Stimulated activated CD4-positive, alpha-beta T cell treated with anti-CD3 and anti-CD28 coated beads, TNF-alpha, amount 100 ng/mL, for 24 hours (primary cell): ENCODE measurements around the gene TMEM214.

Source experiments
- DNase-seq, 3 experiments: peaks; one replicate each; pipeline ENCODE4 v3.0.0-alpha.2; 2020; ENCODE audit warnings: low read depth in 3 of 3

The TMEM214 gene

DNA sequence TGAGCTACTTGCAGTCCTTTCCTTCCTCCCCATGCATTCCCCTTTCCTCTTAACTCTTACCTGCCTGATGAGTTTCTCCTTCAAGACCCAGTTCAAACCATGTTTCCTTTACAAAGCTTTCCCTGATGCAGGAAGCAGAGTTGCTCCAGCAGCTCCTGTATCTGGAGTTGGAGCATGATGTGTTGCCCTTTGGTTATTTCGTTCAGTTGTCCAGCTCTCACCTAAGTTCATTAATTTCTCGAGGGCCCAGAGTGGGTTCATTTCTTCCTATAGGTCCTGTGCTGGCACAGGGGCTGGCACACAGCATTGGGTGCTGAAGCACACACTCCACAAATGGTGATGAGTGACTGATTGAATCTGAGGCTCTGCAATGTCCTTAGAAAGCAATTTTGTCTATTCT lies 23.0 kb upstream of the TMEM214 start:
- DNase-seq = no peak

DNA sequence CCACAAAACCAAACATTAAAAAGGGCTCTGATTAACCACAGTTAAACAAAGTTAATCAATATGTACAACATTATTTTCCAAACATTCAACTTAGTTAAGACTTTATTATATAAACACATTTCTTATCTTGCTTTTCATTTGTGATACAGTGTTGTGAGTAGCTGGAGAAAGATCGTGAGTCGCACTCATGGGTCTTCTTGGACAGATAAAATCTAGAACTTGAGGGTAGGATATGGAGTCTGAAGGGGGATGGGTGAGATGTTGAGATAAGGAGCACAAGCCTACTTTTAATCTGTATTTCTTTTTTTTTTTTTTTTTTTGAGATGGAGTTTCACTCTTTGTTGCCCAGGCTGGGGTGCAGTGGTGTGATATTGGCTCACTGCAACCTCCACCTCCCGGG lies 22.6 kb upstream of the TMEM214 start:
- DNase-seq = no peak

DNA sequence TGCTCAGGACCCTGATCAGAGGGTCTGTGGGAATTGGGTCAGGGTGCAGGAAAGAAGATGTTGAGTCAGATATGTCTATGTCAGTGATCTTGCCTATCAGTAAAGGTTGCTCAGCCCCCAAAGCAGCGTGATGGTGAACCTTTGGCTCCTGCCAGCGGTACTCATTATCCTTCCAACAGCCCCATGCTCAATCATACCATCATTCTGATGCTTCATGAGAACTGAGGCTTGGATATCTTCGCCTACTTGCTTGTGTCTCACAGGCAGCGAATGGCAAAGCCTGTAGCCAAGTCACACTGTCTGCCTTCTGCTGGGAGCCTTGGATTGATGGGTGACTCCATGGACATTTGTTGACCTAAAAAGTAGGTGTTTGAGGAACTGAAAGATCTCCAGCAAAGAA lies 19.0 kb upstream of the TMEM214 start:
- no peak for DNase-seq

DNA sequence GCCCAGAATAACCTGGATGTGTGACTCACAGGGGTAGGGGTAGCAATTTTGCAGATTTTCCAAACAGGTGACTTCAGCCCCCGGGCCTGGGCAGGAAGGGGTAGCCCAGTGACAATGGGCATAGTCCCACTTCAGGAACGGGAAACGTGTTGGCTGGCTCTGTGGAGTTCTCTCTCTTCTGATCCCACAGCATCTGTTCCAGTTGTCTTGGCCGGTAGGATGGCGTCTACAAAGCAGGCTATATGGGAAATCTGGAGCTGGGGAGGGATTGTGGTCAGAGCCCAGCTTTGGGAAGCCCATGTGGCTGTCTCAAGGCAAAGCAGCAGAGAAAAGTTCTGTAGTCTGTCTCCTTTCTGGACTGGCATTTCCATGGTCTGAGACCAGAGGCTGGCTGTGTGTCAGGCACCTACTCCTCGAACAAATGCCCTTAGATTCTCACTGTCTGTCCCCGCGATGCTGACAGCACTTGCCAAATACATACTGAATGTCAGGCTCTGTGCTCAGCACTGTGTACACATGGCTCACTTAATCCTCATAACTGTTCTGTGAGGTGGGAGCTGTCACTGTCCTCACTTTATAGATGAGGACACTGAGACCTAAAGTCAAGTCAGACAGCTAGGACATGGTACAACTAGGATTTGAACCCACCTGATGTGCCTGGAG lies 17.9 kb upstream of the TMEM214 start:
- no peak for DNase-seq

GRCh38 chr2:27016801-27017325 lies 15.9 kb upstream of the TMEM214 start:
- peak; percentile 14 to 38 (median 22) for DNase-seq

DNA sequence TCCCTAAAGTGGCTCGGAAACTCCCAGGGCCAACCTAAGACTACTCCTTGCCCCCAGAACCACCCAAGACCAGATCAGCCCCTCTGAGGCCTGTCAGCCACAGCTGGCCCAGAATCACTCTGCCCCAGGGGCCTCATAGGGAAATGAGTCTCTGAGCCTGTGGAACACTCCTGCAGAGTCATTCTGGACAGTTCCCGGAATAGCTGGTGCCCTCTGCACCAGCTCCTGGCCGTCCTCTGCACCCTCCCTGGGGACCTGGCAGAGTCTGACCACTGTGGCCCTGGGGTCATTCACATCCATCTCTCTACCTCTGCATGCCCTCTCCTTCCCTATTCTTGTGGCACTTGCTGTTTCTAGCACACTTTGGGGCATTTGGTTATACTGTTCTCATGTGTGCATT lies 14.6 kb upstream of the TMEM214 start:
- DNase-seq = no peak

GRCh38 chr2:27019459-27019858 lies 13.3 kb upstream of the TMEM214 start:
- no peak for DNase-seq

DNA sequence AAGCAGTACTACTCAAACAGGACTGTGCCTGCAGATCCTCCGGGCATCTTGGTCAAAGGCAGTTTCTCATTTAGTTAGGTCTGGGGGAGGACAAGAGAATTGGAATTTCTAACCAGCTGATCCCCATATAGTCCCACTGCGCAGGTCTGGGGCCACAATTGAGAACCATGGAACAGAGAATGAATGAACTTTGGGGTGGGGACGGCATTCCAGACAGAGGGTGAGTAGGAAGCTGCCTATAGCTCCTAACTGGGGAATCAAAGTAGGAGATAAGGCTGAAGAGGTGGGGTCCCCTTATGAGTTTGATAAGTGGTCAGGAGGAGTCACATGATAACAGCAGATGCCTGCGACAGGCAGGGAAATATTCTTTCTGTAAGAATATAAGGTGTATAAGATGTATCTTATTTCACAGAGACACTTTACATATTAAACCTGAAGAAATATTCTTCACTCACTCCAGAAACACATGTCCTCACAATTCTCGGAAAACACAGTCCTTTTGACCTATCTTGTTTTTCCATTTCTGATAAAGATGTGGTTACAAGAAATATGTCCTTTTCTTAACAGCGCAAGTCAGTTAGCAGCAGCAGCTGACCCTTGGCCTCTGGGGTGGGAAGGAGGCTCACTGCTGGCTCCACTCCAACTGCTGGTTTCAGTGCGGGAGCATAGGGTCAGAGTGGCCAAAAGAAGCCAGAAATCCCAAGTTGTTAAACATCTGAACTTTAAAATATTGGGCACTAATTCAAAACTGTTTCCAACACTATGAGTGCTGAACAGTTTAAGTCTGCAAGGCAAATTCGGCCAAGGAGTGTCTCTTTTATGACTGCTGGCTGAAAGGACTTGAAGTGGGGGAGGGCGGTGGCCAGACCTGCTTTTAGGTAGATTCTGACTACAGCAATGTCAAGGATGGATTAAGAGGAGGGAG lies 12.6 kb upstream of the TMEM214 start:
- DNase-seq = no peak

DNA sequence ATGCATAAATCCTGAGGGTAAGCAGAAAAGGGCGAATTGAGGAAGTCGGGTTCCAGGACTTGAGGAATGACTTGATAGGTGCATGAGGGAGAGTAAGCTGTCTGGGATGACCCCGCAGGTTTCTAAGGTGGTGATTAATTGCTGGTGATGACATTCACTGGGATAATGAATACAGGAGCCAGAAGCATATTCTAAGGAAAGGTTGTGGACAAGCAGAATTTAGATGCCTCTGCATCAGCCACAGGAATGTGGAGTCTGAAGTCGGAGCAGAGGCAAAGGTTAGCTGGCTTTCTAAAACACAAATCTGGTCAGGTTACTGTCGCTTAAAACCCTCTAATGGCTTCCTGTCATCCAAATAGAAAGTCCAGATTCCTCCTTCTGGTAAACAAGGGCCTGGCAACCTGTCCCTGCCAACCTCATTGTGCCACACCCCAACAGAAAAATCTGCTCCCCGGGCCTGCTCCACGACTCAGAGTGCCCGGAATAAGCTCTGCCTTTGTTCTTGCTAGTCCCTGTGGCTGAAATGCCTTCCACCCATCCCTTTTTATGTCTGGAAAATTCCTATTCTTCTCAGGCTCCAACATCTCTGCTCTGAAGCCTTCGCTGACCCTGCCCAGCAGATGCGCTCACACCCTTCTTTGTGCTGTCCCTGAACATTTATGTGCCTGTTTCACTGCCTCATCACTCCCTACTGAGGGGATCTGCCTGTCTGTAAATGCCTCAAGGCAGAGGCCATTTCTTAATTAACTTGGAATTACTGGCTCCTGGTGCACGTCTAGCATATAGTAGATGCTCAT lies 11.3 kb upstream of the TMEM214 start:
- DNase-seq = no peak

GRCh38 chr2:27023740-27024139 lies 9.0 kb upstream of the TMEM214 start:
- DNase-seq = no peak

DNA sequence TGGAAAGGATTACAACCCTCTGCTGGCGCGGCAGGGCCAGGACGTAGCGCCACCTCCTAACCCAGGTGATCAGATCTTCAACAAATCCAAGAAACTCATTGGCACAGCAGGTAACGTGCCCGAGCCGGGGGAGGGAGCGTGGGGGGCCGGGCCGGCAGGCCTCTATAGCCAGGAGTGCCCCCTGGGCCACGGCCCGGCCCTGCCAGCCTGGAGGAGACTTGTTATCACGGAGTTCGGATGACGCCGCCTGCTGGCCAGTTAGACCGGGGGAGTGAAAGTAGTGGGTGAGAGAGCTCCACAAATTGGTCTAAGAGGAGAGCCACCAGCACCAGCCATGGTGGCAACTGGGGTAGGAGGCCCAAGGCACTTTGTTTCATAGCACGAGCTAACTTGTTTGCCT lies 8.6 kb upstream of the TMEM214 start:
- no peak for DNase-seq

GRCh38 chr2:27024812-27025211 lies 8.0 kb upstream of the TMEM214 start:
- no peak for DNase-seq

- DNase-seq = no peak
Measured at GRCh38 chr2:27025281-27025800, 7.4 kb upstream of the TMEM214 start.

DNA sequence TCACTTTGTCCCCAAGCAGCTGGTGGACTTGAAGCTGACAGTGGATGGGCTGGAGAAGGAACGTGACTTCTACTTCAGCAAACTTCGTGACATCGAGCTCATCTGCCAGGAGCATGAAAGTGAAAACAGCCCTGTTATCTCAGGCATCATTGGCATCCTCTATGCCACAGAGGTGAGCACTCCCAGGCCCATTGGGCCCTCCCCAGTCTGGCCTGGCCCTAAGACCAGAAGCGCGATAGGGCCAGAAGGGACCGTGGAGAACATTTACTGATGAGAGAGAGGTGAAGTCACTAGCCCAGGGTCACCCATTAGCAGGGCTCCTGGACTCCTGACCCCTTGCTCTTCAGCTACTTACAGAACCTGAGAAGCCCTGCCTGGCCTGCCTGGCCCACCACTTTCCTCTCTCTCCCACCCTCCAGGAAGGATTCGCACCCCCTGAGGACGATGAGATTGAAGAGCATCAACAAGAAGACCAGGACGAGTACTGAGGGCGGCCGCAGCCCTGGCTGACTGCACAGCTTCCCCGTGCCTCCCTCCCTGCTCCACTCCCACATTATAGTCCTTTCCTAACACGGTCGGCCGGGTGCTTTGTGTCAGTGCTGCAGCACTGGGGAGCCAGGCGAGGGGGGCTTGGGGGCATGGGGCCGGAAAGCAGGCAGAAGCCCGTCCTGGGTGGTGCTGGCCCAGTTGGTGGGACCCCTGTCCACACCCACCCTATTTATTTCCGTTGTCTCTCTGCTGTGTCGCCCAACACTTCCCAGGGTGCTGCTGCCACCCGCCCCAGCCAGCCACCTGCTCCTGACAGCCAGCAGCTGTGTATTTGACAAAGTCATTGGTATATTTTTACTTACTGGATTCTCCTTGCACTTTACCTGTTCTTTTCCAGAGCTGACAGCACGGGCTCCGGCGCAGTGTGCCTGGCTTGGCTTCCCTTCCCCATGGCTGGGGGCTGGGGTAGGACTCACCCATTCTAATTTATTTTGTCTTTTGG lies 6.6 kb upstream of the TMEM214 start:
- no peak for DNase-seq

- DNase-seq = no peak
Measured at GRCh38 chr2:27027211-27027651, 5.5 kb upstream of the TMEM214 start.

DNA sequence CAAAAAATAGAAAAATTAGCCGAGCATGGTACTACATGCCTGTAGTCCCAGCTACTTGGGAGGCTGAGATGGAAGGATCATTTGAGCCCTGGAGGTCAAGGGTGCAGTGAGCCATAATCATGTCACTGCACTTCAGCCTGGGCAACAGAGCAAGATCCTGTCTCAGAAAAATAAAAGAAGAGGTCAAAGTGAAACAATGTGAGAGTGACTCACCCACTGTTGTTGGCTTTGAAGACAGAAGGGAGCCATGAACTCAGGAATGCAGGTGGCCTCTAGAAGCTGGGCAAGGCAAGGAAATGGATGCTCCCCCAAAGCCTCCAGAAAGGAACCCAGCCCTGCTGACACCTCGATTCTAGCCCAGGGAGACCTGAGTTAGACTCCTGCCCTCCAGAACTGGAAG lies 3.7 kb upstream of the TMEM214 start:
- no peak for DNase-seq

DNA sequence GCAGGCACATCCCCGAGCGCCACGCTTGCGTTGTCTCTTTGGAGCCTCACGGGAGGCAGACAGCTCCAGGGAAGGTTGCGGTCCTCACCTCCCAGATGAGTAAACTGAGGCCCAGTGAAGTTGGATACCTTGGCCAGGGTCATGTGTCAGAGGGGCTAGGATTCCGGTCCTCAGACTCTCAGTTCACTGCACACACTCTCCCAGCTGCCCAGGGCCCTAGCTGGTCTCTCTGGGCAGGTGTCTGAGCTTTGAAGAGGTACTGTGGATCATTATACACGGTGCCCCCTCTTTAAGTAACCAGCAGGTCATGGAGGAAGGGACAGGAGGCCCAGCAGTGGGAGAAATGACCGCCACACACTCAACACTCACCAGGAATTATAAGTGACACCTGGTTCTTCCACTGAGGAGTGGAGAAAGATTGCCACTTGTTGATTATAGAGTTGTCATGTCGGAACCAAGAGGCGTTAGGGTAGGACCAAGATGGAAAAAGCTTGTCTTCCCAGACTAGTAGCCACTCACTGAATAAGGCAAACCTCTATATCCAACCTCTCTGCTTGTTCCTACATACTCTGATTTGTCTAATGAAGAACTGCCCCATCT lies 588 bp downstream of the TMEM214 start:
- no peak for DNase-seq

GRCh38 chr2:27038012-27038411 lies 5.2 kb downstream of the TMEM214 start:
- DNase-seq = no peak

DNA sequence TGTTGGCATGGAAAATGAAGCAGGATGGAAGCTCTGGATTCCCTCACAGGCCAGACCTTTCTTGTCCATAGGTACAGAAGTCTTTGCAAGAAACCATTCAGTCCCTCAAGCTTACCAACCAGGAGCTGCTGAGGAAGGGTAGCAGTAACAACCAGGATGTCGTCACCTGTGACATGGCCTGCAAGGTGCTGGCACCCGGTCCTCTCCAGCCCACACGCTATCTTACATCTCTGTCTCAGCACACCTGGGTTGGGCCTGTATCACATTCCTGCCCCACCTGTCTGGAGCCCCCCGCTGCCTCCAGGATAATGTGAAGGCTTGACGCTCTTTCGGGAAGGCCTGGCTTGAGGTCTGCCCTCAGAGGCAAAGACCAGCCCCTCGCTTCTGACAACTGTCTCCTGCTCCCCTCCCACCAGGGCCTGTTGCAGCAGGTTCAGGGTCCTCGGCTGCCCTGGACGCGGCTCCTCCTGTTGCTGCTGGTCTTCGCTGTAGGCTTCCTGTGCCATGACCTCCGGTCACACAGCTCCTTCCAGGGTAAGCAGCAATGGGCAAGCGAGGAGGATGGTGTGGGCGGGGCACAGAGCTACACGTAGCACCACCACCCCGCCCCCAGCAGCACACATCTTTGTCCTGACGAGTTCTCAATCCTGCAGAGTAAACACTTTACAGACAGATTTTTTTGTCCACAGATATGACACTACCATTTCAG lies 6.0 kb downstream of the TMEM214 start:
- no peak for DNase-seq

DNA sequence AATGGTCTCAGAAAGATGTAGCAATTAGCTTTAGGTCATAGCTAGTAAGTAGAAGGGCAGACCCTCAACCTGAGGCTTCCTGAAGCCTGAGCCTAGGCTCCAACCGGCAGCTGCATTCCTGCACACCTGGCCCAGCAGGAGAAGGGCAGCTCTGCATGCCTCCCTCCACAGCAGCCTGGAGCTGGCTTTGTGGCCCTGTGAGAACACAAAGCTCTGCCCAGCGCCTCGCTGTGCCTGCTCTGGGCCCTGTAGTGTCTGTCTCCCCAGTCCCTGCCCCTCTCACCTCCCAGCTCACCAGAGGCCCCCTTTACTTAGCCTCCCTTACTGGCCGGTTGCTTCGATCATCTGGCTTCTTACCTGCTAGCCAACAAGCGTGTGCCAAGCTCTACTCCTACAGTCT lies 6.7 kb downstream of the TMEM214 start:
- no peak for DNase-seq
